Measurements from ENCODE around the gene GRIN2A.

DNA sequence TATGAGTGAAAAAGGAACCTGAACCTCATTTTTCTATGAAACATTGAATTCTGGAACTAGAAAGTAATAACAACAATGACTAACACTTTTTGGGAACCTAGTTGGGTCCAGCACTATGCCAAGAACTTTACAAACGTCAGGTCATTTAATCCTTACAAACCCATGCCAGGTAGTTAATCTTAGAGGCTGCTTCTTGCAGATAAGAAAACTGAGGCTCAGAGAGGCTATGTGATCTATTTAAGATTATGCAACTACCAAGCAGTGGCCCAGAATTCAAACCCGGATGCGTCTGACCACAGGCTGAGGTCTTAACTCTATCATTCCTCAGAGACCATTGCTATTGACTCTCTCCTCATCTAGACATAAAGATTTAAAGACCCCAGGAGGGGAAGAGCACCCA, 358.7 kb downstream of the GRIN2A start:
- no peak for TF ChIP-seq POLR2A (IDR thresholded peaks at IDR 0.05; ENCODE audit: low read depth, low read length)
- TF ChIP-seq, protein P1, sequence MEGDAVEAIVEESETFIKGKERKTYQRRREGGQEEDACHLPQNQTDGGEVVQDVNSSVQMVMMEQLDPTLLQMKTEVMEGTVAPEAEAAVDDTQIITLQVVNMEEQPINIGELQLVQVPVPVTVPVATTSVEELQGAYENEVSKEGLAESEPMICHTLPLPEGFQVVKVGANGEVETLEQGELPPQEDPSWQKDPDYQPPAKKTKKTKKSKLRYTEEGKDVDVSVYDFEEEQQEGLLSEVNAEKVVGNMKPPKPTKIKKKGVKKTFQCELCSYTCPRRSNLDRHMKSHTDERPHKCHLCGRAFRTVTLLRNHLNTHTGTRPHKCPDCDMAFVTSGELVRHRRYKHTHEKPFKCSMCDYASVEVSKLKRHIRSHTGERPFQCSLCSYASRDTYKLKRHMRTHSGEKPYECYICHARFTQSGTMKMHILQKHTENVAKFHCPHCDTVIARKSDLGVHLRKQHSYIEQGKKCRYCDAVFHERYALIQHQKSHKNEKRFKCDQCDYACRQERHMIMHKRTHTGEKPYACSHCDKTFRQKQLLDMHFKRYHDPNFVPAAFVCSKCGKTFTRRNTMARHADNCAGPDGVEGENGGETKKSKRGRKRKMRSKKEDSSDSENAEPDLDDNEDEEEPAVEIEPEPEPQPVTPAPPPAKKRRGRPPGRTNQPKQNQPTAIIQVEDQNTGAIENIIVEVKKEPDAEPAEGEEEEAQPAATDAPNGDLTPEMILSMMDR (IDR thresholded peaks at IDR 0.05; ENCODE audit: extremely low read depth in 1 of 2, insufficient read depth in 1 of 2, low read depth in 1 of 2, low read length in 2 of 2): no peak
